GM12801 (cell line): ENCODE data around the gene COL3A1.

Source experiments
- TF ChIP-seq, protein P1 (sequence below): IDR thresholded peaks from one replicate; pipeline ENCODE4 v1.5.1; 2011; ENCODE audit warnings: control low read depth; ENCODE audit not compliant: insufficient read length; ENCODE audit errors: extremely low read depth

The COL3A1 gene

DNA sequence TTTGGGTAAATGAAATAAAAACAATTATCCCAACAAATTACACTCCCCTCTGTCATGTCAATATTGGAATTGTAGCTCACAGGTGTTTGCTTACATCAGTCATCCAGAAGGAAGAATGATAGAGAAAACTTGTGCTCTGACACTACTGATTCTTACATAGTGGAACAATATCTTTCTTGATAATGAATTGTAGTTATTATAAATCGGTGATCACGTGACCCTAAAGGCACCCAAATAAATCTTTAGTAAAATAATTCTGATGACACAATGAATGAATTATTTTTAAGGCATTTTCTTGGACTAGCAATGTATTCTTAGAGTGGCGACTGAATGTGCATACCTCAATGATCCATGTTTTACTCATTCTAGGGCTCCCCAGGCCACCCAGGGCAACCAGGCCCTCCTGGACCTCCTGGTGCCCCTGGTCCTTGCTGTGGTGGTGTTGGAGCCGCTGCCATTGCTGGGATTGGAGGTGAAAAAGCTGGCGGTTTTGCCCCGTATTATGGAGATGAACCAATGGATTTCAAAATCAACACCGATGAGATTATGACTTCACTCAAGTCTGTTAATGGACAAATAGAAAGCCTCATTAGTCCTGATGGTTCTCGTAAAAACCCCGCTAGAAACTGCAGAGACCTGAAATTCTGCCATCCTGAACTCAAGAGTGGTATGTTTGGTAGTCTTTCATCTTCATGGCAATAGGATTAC lies 34.5 kb downstream of the COL3A1 start:
- TF ChIP-seq, protein P1, sequence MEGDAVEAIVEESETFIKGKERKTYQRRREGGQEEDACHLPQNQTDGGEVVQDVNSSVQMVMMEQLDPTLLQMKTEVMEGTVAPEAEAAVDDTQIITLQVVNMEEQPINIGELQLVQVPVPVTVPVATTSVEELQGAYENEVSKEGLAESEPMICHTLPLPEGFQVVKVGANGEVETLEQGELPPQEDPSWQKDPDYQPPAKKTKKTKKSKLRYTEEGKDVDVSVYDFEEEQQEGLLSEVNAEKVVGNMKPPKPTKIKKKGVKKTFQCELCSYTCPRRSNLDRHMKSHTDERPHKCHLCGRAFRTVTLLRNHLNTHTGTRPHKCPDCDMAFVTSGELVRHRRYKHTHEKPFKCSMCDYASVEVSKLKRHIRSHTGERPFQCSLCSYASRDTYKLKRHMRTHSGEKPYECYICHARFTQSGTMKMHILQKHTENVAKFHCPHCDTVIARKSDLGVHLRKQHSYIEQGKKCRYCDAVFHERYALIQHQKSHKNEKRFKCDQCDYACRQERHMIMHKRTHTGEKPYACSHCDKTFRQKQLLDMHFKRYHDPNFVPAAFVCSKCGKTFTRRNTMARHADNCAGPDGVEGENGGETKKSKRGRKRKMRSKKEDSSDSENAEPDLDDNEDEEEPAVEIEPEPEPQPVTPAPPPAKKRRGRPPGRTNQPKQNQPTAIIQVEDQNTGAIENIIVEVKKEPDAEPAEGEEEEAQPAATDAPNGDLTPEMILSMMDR, result no peak

DNA sequence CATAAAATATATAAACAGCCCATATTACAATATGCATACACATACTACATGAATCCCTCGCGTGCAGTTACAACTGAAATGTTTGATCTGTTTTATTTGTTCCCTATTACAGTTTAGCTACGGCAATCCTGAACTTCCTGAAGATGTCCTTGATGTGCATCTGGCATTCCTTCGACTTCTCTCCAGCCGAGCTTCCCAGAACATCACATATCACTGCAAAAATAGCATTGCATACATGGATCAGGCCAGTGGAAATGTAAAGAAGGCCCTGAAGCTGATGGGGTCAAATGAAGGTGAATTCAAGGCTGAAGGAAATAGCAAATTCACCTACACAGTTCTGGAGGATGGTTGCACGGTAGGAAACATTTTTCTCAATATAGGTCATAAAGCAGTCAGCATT lies 36.4 kb downstream of the COL3A1 start:
- TF ChIP-seq, protein P1, result no peak

DNA sequence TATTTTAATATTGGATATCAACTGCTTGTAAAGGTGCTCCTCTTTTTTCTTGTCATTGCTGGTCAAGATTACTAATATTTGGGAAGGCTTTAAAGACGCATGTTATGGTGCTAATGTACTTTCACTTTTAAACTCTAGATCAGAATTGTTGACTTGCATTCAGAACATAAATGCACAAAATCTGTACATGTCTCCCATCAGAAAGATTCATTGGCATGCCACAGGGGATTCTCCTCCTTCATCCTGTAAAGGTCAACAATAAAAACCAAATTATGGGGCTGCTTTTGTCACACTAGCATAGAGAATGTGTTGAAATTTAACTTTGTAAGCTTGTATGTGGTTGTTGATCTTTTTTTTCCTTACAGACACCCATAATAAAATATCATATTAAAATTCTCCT lies 38.2 kb downstream of the COL3A1 start:
- TF ChIP-seq, protein P1, result no peak

DNA sequence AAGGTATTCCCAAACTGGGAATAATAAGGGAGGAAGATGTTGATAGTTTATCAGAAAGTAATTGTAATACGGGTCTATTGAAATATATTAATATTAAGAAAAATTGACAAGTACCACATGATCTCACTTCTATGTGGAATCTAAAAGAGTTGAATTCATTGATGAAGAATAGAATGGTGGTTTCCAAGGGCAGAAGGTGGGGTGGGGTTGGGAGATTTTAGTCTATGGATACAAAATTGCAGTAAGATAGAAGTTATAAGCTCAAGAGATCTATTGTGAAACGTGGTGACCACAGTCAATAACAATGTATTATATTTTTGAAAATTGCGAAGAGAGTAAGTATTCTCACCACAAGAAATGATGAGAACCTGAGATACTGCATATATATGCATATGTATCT lies 38.9 kb downstream of the COL3A1 start:
- TF ChIP-seq, protein P1, result no peak

DNA sequence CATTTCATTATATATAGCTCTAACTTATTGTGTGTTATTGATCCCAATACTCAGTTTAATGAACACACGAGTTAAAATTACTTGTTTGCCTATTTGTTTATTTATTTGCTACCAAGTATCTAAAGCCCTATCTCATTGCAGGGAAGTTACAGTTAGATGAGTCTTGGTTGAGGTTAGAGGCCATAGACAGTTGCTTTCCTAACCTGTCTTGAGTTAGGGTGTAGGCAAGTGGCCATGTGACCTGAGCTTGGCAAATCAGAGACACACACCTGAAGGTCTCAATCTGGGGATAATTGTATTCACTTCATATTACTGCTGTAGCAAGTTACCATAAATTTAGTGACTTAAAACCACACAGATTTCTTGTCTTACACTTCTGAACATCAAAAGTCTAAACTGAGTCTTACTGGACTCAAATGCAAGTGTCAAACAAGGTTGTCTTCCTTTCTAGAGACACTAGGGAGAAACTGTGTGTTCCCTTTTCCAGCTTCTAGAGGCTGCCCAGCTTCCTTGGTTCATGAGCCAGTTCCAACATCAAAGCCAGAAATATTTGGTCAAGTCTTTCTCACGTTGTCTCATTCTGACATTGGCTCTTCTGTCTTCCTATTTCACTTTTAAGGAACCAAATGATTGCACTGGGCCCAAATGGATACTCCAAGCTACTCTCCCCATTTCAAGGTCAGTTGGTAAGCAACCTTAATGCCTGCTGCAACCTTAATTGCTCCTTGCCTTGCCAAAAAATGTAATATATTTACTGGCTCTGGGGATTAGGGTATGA lies 39.7 kb downstream of the COL3A1 start:
- TF ChIP-seq, protein P1, result no peak

DNA sequence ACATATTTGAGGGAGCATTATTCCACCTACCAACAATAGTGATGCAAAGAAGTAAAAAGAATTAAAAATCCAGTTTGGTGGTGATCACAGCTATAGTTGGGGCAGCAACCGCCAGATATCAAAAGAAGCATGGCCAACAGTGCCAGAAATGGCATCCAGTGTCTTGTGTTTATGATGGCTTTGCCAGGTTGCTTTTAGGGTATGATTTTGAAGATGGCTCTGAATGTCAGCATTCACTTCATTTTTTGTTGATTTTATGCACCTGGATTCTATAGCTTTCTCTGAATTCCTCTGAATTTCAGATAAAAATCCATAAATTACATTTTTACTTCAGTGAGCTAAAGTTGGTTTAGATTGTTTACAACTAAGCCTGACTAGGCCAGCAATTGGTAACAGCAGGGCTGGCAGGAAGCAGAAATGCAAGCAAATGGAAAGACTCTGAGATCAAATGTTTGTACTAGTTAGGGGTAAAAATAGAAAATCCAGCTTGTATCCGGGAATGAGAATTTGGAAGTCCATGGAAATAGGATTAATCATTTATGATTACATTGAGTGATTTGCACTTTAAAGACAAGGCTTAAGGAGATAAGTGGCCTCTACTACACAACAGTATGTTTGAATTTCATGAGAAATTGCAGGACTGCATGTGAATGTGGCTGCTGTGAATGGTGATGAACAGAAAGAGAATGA lies 40.4 kb downstream of the COL3A1 start:
- TF ChIP-seq, protein P1, result no peak

DNA sequence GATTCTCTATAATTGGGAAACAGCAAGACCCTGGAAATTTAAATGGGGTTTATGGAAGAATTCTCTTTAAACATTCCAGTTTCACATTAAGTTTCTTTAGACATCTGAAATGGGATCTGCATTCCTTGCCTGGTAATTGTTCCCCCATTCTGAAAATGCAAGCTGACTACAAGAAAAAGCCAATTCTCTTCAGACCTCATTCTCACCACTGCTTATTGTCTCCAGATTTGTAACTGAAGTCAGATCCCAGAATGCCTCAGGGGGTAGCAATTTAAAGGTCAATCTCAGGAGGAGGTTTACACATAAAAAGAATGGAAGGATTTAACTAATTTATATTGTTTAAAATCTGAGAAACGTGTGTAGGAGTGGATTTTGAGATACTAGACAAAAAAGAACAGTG lies 41.2 kb downstream of the COL3A1 start:
- TF ChIP-seq, protein P1, result no peak
